Measurements from ENCODE around the gene GPR17.

GPR17 gene

GRCh38 chr2:127614731-127615130 lies 31.2 kb upstream of the GPR17 start:
- DNase-seq (ENCODE audit: low spot score) = no peak

- DNase-seq (ENCODE audit: low spot score) = no peak
Observed at GRCh38 chr2:127615511-127616166, 30.3 kb upstream of the GPR17 start.

DNA sequence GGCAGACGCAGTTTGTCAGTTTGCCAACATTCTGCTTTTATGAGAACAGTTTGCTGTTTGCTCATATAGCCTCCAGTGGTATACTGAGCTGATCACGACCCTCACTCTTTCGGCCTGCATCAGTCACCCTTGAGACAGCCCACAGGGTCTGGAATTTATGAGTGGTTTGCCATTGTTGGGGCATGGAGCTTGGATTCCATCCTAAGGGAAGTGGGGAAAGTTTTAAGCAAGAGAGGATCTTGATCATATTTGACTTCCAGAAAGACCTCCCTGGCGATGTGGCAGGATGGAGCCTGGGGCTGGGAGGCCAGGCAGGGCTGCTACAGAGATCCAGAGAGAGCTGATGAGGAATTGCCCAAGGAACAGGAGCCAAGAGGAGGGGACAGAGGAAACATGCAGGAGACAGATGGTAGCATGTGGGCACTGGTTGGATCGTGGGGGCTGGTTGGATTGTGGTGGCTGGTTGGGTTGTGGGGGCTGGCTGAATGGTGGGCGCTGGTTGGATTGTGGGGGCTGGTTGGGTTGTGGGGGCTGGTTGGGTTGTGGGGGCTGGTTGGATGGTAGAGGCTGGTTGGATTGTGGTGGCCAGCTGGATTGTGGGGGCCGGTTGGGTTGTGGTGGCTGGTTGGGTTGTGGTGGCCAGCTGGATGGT lies 27.3 kb upstream of the GPR17 start:
- no peak for DNase-seq (ENCODE audit: low spot score)

- DNase-seq (ENCODE audit: low spot score) = no peak
Observed at GRCh38 chr2:127619203-127619590, 26.8 kb upstream of the GPR17 start.

- peak; percentile 14 for DNase-seq (ENCODE audit: low spot score)
Observed at GRCh38 chr2:127619877-127620705, 25.9 kb upstream of the GPR17 start.

DNA sequence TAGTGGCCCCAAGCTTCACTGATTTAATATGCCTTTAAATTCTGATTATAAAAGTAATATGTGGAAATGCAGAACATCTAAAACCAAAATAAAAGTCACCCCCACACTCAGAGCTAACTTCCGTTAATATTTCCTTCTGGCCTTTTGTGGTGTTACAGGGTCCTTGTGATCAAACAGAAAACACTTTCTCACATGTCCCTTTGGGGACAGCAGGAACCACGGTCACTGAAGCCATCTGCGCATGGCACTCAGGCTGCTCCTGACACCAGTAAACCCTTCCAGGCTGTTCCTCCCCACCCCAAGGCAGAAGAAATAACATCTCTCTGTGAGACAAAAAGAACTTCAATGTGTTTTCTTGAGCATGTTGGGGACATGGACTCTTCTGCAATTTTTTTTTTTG lies 25.1 kb upstream of the GPR17 start:
- DNase-seq (ENCODE audit: low spot score) = no peak

- DNase-seq (ENCODE audit: low spot score) = no peak
Observed at GRCh38 chr2:127621981-127622431, 23.9 kb upstream of the GPR17 start.

DNA sequence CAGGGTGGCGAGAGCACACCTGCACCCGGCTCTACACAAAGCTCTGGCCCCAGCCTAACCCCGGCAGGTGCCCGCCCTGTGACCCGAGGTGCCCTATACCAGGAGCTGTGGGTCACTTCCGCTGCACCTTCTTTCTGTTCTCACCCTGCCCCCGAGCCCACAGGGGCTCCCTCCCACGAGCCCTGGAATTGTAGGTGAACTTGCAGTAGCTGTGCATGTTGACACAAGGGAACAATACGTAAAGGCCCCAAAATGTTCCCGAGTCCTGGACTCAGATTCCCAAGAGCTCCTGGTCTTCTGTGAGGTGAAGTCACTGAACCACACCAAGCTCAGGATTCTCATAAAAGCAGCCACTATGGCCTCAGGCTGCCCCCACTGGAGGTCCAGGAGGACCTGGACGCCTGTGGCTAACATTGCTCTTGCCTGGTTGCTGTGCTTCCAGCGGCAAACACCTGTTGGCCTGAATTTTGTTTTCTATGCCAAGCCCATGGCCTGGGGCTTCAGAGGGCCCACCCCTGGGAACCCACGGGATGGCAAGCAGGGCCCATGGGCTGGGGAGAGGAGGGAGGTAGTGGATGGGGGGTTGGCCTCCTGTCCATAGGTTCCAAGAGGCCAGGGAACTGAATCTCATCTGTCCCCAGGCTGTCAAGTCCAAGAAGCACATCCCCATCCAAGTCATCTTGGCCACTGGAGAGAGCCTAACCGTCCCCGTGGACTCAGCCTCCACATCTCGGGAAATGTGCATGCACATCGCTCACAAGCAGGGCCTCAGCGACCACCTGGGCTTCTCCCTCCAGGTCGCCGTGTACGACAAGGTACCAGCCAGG lies 23.2 kb upstream of the GPR17 start:
- no peak for DNase-seq (ENCODE audit: low spot score)

- DNase-seq (ENCODE audit: low spot score) = no peak
Observed at GRCh38 chr2:127623388-127624319, 22.3 kb upstream of the GPR17 start.

- no peak for DNase-seq (ENCODE audit: low spot score)
Observed at GRCh38 chr2:127624320-127624755, 21.6 kb upstream of the GPR17 start.

GRCh38 chr2:127624756-127625571 lies 21.0 kb upstream of the GPR17 start:
- no peak for DNase-seq (ENCODE audit: low spot score)

DNA sequence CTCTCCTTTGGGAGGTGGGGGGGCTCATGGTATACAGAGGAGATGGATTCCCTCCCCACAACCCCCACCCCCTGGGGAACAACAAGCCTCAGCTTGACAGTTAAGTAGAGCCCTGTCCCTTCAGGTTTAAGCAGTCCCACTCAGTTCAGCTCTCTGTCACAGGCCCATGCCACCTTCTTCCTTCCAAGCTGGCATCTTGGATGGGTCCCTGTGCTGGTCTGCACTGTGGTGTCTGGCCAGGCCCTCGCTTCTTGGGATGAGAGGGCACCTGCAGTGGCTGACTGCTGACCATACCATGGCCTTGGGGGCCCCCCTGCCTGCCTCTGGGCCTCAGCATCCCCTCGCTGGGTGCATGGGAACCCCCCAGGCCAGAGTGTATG lies 20.4 kb upstream of the GPR17 start:
- no peak for DNase-seq (ENCODE audit: low spot score)

- no peak for DNase-seq (ENCODE audit: low spot score)
Observed at GRCh38 chr2:127626175-127626574, 19.8 kb upstream of the GPR17 start.

DNA sequence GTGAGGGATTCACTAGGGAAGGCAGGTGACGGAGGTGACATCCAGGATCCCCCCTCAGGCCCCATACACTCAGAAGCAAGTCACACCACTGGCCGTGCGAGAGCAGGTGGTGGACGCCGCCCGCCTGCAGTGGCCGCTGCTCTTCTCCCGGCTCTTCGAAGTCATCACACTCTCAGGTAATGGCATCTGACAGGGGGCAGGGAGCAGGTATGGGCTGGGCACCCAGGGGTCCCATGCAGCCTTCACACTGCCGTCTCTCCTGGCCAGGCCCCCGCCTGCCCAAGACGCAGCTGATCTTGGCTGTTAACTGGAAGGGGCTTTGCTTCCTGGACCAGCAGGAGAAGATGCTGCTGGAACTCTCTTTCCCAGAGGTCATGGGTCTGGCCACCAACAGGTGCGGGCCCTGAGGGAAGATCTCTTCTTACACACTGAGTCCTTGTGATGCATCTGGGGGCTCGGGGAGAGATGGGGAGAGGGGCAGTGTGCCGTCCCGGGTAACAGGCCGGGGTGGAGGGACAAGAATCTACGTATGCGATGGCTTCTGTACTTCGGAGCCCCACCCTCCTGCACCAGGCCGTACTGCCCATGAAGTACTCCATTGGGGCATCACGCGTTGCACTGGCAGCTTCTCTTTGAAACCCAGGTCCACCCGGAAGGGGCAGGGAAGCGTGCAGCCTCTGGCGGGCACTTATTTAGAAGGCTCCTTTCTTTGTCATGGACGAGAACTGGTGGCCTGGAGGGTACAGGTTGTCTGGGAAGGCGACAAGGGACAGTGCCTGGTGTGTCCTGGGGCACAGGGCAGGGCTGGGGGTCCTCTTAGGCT lies 18.8 kb upstream of the GPR17 start:
- DNase-seq (ENCODE audit: low spot score) = no peak

GRCh38 chr2:127627740-127628571 lies 18.0 kb upstream of the GPR17 start:
- DNase-seq (ENCODE audit: low spot score) = no peak

- DNase-seq (ENCODE audit: low spot score) = no peak
Observed at GRCh38 chr2:127628767-127629614, 17.0 kb upstream of the GPR17 start.

DNA sequence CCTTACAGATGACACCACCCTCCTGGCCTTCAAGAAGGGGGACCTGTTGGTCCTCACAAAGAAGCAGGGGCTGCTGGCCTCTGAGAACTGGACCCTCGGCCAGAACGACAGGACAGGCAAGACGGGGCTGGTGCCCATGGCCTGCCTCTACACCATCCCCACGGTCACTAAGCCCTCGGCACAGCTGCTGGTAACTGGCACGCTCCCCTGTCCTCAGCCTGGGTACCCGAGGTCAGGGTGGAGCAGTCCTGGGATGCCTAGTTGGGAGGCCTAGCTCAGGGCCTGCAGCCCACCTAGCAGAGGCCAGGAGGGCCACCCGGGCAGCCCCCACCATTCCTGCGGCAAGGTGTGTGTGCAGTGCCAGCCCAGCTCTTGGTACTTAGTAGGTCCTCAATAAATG lies 16.3 kb upstream of the GPR17 start:
- no peak for DNase-seq (ENCODE audit: low spot score)

Data from SW480 (cell line).